Measurements from ENCODE around the gene MAPKAPK2.
"Not testable (repeated sequence)": the region's sequence is repeated elsewhere in the genome, so short reads cannot be mapped to it uniquely, and the experiment has no call there.

Gene MAPKAPK2

GRCh38 chr1:206774093-206774492, 89.4 kb downstream of the MAPKAPK2 start:
- no peak for TF ChIP-seq CTCF (conservative IDR thresholded peaks at IDR 0.05; ENCODE audit: low read length)
- no peak for TF ChIP-seq EZH2phosphoT487 (IDR thresholded peaks at IDR 0.05; ENCODE audit: borderline replicate concordance)
- Histone ChIP-seq H3K4me1 (ENCODE audit: insufficient read depth, low read length, poor library complexity, severe bottlenecking) (peaks cover 76% of the 10 kb centered on the region), H2AFZ (ENCODE audit: low read length) (peak overlapping the region; percentile 6), H3K36me3 (ENCODE audit: insufficient read depth, low read length) (no peaks in the 10 kb centered on the region), H3K4me3 (ENCODE audit: low read length, poor library complexity, severe bottlenecking) (no peak overlapping the region), H3K9ac (ENCODE audit: low read depth, low read length, poor library complexity, severe bottlenecking) (no peak overlapping the region), H3K79me2 (ENCODE audit: insufficient read depth, low read length) (no peaks in the 10 kb centered on the region), H3K4me2 (ENCODE audit: low read depth, low read length, poor library complexity, severe bottlenecking) (no peak overlapping the region), H3K27me3 (ENCODE audit: insufficient read depth, low read length, poor library complexity, severe bottlenecking) (no peaks in the 10 kb centered on the region), H3K9me3 (ENCODE audit: insufficient read depth, low read depth, low read length) (no peaks in the 10 kb centered on the region), H3F3A (ENCODE audit: low read depth) (no peaks in the 10 kb centered on the region), H3K9me2 (replicated peaks; ENCODE audit: low read depth, low read length) (no peaks in the 10 kb centered on the region), H4K20me1 (ENCODE audit: insufficient read depth, low read length, poor library complexity, severe bottlenecking) (no peaks in the 10 kb centered on the region)

GRCh38 chr1:206776229-206776628, 91.5 kb downstream of the MAPKAPK2 start:
- Histone ChIP-seq H2AFZ (ENCODE audit: low read length) (no peak overlapping the region), H3K4me2 (ENCODE audit: low read depth, low read length, poor library complexity, severe bottlenecking) (no peak overlapping the region), H3K27me3 (ENCODE audit: insufficient read depth, low read length, poor library complexity, severe bottlenecking) (no peaks in the 10 kb centered on the region)

GRCh38 chr1:206778031-206778430, 93.3 kb downstream of the MAPKAPK2 start:
- no peak overlapping the region for H3K4me2 ChIP-seq (ENCODE audit: low read depth, low read length, poor library complexity, severe bottlenecking)
- H3K4me1 ChIP-seq (ENCODE audit: insufficient read depth, low read length, poor library complexity, severe bottlenecking): peaks cover 69% of the 10 kb centered on the region
- H3K9me3 ChIP-seq (ENCODE audit: insufficient read depth, low read depth, low read length): no peaks in the 10 kb centered on the region
- H3K36me3 ChIP-seq (ENCODE audit: insufficient read depth, low read length): no peaks in the 10 kb centered on the region
- no peaks in the 10 kb centered on the region for H4K20me1 ChIP-seq (ENCODE audit: insufficient read depth, low read length, poor library complexity, severe bottlenecking)
- H2AFZ ChIP-seq (ENCODE audit: low read length): no peak overlapping the region
- H3K79me2 ChIP-seq (ENCODE audit: insufficient read depth, low read length): no peaks in the 10 kb centered on the region
- no peak overlapping the region for H3K9ac ChIP-seq (ENCODE audit: low read depth, low read length, poor library complexity, severe bottlenecking)
- TF ChIP-seq EZH2phosphoT487 (IDR thresholded peaks at IDR 0.05; ENCODE audit: borderline replicate concordance) (no peak), CTCF (conservative IDR thresholded peaks at IDR 0.05; ENCODE audit: low read length) (no peak)
- H3K4me3 ChIP-seq (ENCODE audit: low read length, poor library complexity, severe bottlenecking): no peak overlapping the region
- no peaks in the 10 kb centered on the region for H3K27me3 ChIP-seq (ENCODE audit: insufficient read depth, low read length, poor library complexity, severe bottlenecking)
- H3K9me2 ChIP-seq (replicated peaks; ENCODE audit: low read depth, low read length): no peaks in the 10 kb centered on the region
- H3F3A ChIP-seq (ENCODE audit: low read depth): peaks cover 8% of the 10 kb centered on the region

More at GRCh38 chr1:206776229-206776628, 91.5 kb downstream of the MAPKAPK2 start:
- Histone ChIP-seq H3K9ac (ENCODE audit: low read depth, low read length, poor library complexity, severe bottlenecking) (no peak overlapping the region), H4K20me1 (ENCODE audit: insufficient read depth, low read length, poor library complexity, severe bottlenecking) (no peaks in the 10 kb centered on the region), H3K36me3 (ENCODE audit: insufficient read depth, low read length) (no peaks in the 10 kb centered on the region), H3K4me1 (ENCODE audit: insufficient read depth, low read length, poor library complexity, severe bottlenecking) (peaks cover 75% of the 10 kb centered on the region), H3K4me3 (ENCODE audit: low read length, poor library complexity, severe bottlenecking) (no peak overlapping the region), H3K79me2 (ENCODE audit: insufficient read depth, low read length) (no peaks in the 10 kb centered on the region), H3F3A (ENCODE audit: low read depth) (no peaks in the 10 kb centered on the region), H3K9me3 (ENCODE audit: insufficient read depth, low read depth, low read length) (no peaks in the 10 kb centered on the region), H3K9me2 (replicated peaks; ENCODE audit: low read depth, low read length) (no peaks in the 10 kb centered on the region)
- no peak for TF ChIP-seq CTCF (conservative IDR thresholded peaks at IDR 0.05; ENCODE audit: low read length)
- TF ChIP-seq EZH2phosphoT487 (IDR thresholded peaks at IDR 0.05; ENCODE audit: borderline replicate concordance): no peak

GRCh38 chr1:206778911-206779310, 94.2 kb downstream of the MAPKAPK2 start:
- Histone ChIP-seq H3F3A (ENCODE audit: low read depth) (peaks cover 11% of the 10 kb centered on the region), H3K4me1 (ENCODE audit: insufficient read depth, low read length, poor library complexity, severe bottlenecking) (peaks cover 69% of the 10 kb centered on the region)
- not testable (repeated sequence) for H2AFZ ChIP-seq (ENCODE audit: low read length); H3K79me2 ChIP-seq (ENCODE audit: insufficient read depth, low read length); H3K9me2 ChIP-seq (replicated peaks; ENCODE audit: low read depth, low read length); H3K9ac ChIP-seq (ENCODE audit: low read depth, low read length, poor library complexity, severe bottlenecking); H3K4me3 ChIP-seq (ENCODE audit: low read length, poor library complexity, severe bottlenecking); H3K4me2 ChIP-seq (ENCODE audit: low read depth, low read length, poor library complexity, severe bottlenecking); H3K36me3 ChIP-seq (ENCODE audit: insufficient read depth, low read length); H4K20me1 ChIP-seq (ENCODE audit: insufficient read depth, low read length, poor library complexity, severe bottlenecking); H3K9me3 ChIP-seq (ENCODE audit: insufficient read depth, low read depth, low read length); H3K27me3 ChIP-seq (ENCODE audit: insufficient read depth, low read length, poor library complexity, severe bottlenecking)

Measured in Loucy (cell line).